ENCODE measurements around the gene FAM151A.

The FAM151A gene

GRCh38 chr1:54559771-54560231 lies 63.5 kb downstream of the FAM151A start:
- H3K4me3 ChIP-seq (ENCODE audit: low read depth, low read length), result no peak overlapping the region
- POLR2A ChIA-PET, result no interaction called here
- no peak for TF ChIP-seq CTCF (IDR thresholded peaks at IDR 0.05; ENCODE audit: insufficient read depth, low read length, missing control alignments)
- no peak for DNase-seq (ENCODE audit: low read depth, low spot score)
- CTCF ChIA-PET, result no interaction called here
